DOHH2 (cell line): ENCODE data around the gene PHC2.

Source experiments
- H3F3A ChIP-seq: fragments of 200-600 bp; sonication (generic), shearing (Covaris generic); 2 replicates; pipeline ENCODE4 v1.6.0; 2016; ENCODE audit warnings: antibody characterized with exemption, mild to moderate bottlenecking; ENCODE audit not compliant: control insufficient read depth, insufficient read depth
- H3K27ac ChIP-seq: fragments of 200-600 bp; sonication (generic); 2 replicates; pipeline ENCODE4 v1.5.1; 2014; ENCODE audit warnings: low read depth, mild to moderate bottlenecking, low read length, moderate library complexity
- H3K27me3 ChIP-seq: fragments of 200-600 bp; sonication (generic); 2 replicates; pipeline ENCODE4 v1.6.1; 2014; ENCODE audit warnings: mild to moderate bottlenecking, low read length, mixed read lengths; ENCODE audit not compliant: control insufficient read depth
- H3K36me3 ChIP-seq: fragments of 200-600 bp; sonication (generic); 2 replicates; pipeline ENCODE4 v1.6.1; 2014; ENCODE audit warnings: mild to moderate bottlenecking, low read length, moderate library complexity, mixed read lengths; ENCODE audit not compliant: control insufficient read depth
- H3K4me1 ChIP-seq: fragments of 200-600 bp; sonication (generic); 2 replicates; pipeline ENCODE4 v1.6.1; 2014; ENCODE audit warnings: mild to moderate bottlenecking, low read length, mixed read lengths; ENCODE audit not compliant: control insufficient read depth
- H3K4me2 ChIP-seq: fragments of 200-600 bp; sonication (generic); 2 replicates; pipeline ENCODE4 v1.6.0; 2014; ENCODE audit warnings: mild to moderate bottlenecking, low read length, moderate library complexity
- H3K4me3 ChIP-seq: fragments of 200-600 bp; sonication (generic); 2 replicates; pipeline ENCODE4 v1.5.1; 2014; ENCODE audit warnings: mild to moderate bottlenecking, low read length, mixed read lengths
- H3K79me2 ChIP-seq: fragments of 200-600 bp; sonication (generic); 2 replicates; pipeline ENCODE4 v1.6.1; 2014; ENCODE audit warnings: mild to moderate bottlenecking, low read length, mixed read lengths; ENCODE audit not compliant: control insufficient read depth
- H3K9me2 ChIP-seq: fragments of 200-600 bp; sonication (generic); replicated peaks from 2 replicates; pipeline ENCODE4 v1.6.1; 2014; ENCODE audit warnings: mild to moderate bottlenecking, low read length, mixed read lengths; ENCODE audit not compliant: control insufficient read depth
- H3K9me3 ChIP-seq: fragments of 200-600 bp; sonication (generic); 2 replicates; pipeline ENCODE4 v1.6.1; 2014; ENCODE audit warnings: antibody characterized with exemption, low read length, mixed read lengths; ENCODE audit not compliant: control insufficient read depth, insufficient read depth
- H4K20me1 ChIP-seq: fragments of 200-600 bp; sonication (generic); 2 replicates; pipeline ENCODE4 v1.6.0; 2014; ENCODE audit warnings: low read depth, mild to moderate bottlenecking, antibody characterized with exemption, low read length, moderate library complexity; ENCODE audit not compliant: control insufficient read depth, insufficient read depth
- CTCF ChIP-seq: fragments of 200-600 bp; sonication (generic); IDR thresholded peaks from one replicate; pipeline ENCODE4 v1.5.1; 2014; ENCODE audit warnings: antibody characterized with exemption, mild to moderate bottlenecking, low read depth, low read length; ENCODE audit not compliant: poor library complexity, severe bottlenecking
- EZH2phosphoT487 ChIP-seq: fragments of 200-600 bp; sonication (generic); IDR thresholded peaks from 2 replicates; pipeline ENCODE4 v1.6.1; 2017; ENCODE audit warnings: borderline replicate concordance, mild to moderate bottlenecking, antibody characterized with exemption, low read length, moderate library complexity, mixed read lengths

PHC2 gene

GRCh38 chr1:33462405-33463164 lies 31.7 kb upstream of the PHC2 start:
- Histone ChIP-seq H3K9me3 (no peaks in the 10 kb centered on the region), H3K4me1 (peaks cover 56% of the 10 kb centered on the region), H3K27ac (no peak overlapping the region), H3K27me3 (no peaks in the 10 kb centered on the region), H3F3A (peaks cover 4% of the 10 kb centered on the region; the same call in 1 of the 2 replicates), H3K36me3 (no peaks in the 10 kb centered on the region), H3K9me2 (no peaks in the 10 kb centered on the region), H3K4me3 (no peak overlapping the region), H3K4me2 (0 out of 2 replicates have a peak overlapping the region, but pooled peaks have one; percentile 35), H4K20me1 (no peaks in the 10 kb centered on the region), H3K79me2 (no peaks in the 10 kb centered on the region)
- TF ChIP-seq EZH2phosphoT487, result no peak
- no peak for TF ChIP-seq CTCF

- H3K4me2 ChIP-seq, result peak overlapping the region; percentile 71
- TF ChIP-seq EZH2phosphoT487 (no peak), CTCF (no peak)
- no peaks in the 10 kb centered on the region for H3K27me3 ChIP-seq
- H3K9me3 ChIP-seq, result no peaks in the 10 kb centered on the region
- H3K9me2 ChIP-seq, result no peaks in the 10 kb centered on the region
- H3K4me1 ChIP-seq, result peaks cover 58% of the 10 kb centered on the region
- no peaks in the 10 kb centered on the region for H3K36me3 ChIP-seq
- H3F3A ChIP-seq, result peaks cover 4% of the 10 kb centered on the region; the same call in 1 of the 2 replicates
- H3K79me2 ChIP-seq, result no peaks in the 10 kb centered on the region
- no peaks in the 10 kb centered on the region for H4K20me1 ChIP-seq
- peak overlapping the region; percentile 71 for H3K27ac ChIP-seq
- peak overlapping the region; percentile 73 for H3K4me3 ChIP-seq
Measured at GRCh38 chr1:33460947-33461629, 30.2 kb upstream of the PHC2 start.

GRCh38 chr1:33460144-33460543 lies 29.2 kb upstream of the PHC2 start:
- Histone ChIP-seq H3K27ac (peak overlapping the region; percentile 71), H3K27me3 (no peaks in the 10 kb centered on the region), H3F3A (peaks cover 4% of the 10 kb centered on the region; the same call in 1 of the 2 replicates), H3K9me3 (no peaks in the 10 kb centered on the region), H3K4me2 (peak overlapping the region; percentile 71), H3K9me2 (no peaks in the 10 kb centered on the region), H3K36me3 (no peaks in the 10 kb centered on the region), H3K4me1 (peaks cover 63% of the 10 kb centered on the region), H4K20me1 (no peaks in the 10 kb centered on the region), H3K79me2 (no peaks in the 10 kb centered on the region), H3K4me3 (peak overlapping the region; percentile 73)
- TF ChIP-seq EZH2phosphoT487 (no peak), CTCF (no peak)
